H7 (cell line): ENCODE measurements around the gene SUPT3H. TPM values are rescaled to one million over a fixed set of nuclear protein-coding genes. Genes with fewer than 3 reads are reported as not detected.
A peak's percentile ranks its signal among the peaks of the same experiment; 100 is the strongest.

Experiments used
- DNase-seq: peaks from one replicate; pipeline ENCODE4 v3.0.0; 2012
- H3K27me3 ChIP-seq: 2 replicates; pipeline ENCODE4 v1.6.0; 2011; ENCODE audit warnings: mild to moderate bottlenecking, low read length; ENCODE audit not compliant: control insufficient read depth, insufficient read depth
- H3K36me3 ChIP-seq: replicated peaks from 2 replicates; pipeline ENCODE4 v1.5.1; 2011; ENCODE audit warnings: low read length; ENCODE audit not compliant: control insufficient read depth, insufficient read depth
- H3K4me3 ChIP-seq: 2 replicates; pipeline ENCODE4 v1.5.1; 2011; ENCODE audit warnings: low read depth, mild to moderate bottlenecking, control low read depth, low read length, moderate library complexity; ENCODE audit not compliant: insufficient read depth
- total RNA-seq: library from RNA; depleted of rRNA; stranded (reverse); fragments of >200 nt; shearing (Covaris generic); gene quantifications from 2 replicates; pipeline ENCODE4 v1.2.3, GENCODE V29; 2014; rRNA removed

Gene SUPT3H
- total RNA-seq: 9.2 and 13.3 TPM in 2 replicates

- Histone ChIP-seq H3K36me3 (no peaks in the 10 kb centered on the region), H3K4me3 (peak within 1 kb of the TSS; percentile 83), H3K27me3 (no peaks in the 10 kb centered on the region)
- peak; percentile 94 for DNase-seq
Measured at GRCh38 chr6:45377554-45378333, at the start of gene SUPT3H. TSS of gene SUPT3H (minus strand) at chr6:45377934.

- H3K27me3 ChIP-seq: peaks cover 40% of the 10 kb centered on the region
- DNase-seq: no peak
- no peak overlapping the region for H3K4me3 ChIP-seq
- H3K36me3 ChIP-seq: no peaks in the 10 kb centered on the region
Measured at GRCh38 chr6:45426251-45426650, 48.5 kb upstream of the SUPT3H start.

- Histone ChIP-seq H3K27me3 (peaks cover 57% of the 10 kb centered on the region), H3K36me3 (no peaks in the 10 kb centered on the region), H3K4me3 (no peak overlapping the region)
- no peak for DNase-seq
Measured at GRCh38 chr6:45424451-45424861, 46.7 kb upstream of the SUPT3H start.

GRCh38 chr6:45423824-45424450, 46.2 kb upstream of the SUPT3H start:
- peaks cover 62% of the 10 kb centered on the region for H3K27me3 ChIP-seq
- peak; percentile 59 for DNase-seq
- H3K36me3 ChIP-seq: no peaks in the 10 kb centered on the region
- H3K4me3 ChIP-seq: peak overlapping the region; percentile 70

- Histone ChIP-seq H3K36me3 (no peaks in the 10 kb centered on the region), H3K4me3 (peak overlapping the region; percentile 70), H3K27me3 (peaks cover 69% of the 10 kb centered on the region)
- peak; percentile 77 for DNase-seq
Measured at GRCh38 chr6:45423111-45423823, 45.5 kb upstream of the SUPT3H start.

GRCh38 chr6:45422503-45423110, 44.9 kb upstream of the SUPT3H start:
- Histone ChIP-seq H3K4me3 (peak overlapping the region; percentile 70), H3K36me3 (no peaks in the 10 kb centered on the region), H3K27me3 (peaks cover 71% of the 10 kb centered on the region)
- DNase-seq: peak; percentile 70

- peak; percentile 75 for DNase-seq
- H3K4me3 ChIP-seq: peak overlapping the region; percentile 70
- H3K27me3 ChIP-seq: peaks cover 71% of the 10 kb centered on the region
- no peaks in the 10 kb centered on the region for H3K36me3 ChIP-seq
Measured at GRCh38 chr6:45421709-45422502, 44.2 kb upstream of the SUPT3H start.

GRCh38 chr6:45420909-45421708, 43.4 kb upstream of the SUPT3H start:
- H3K27me3 ChIP-seq: peaks cover 69% of the 10 kb centered on the region

GRCh38 chr6:45420083-45420908, 42.6 kb upstream of the SUPT3H start:
- DNase-seq: peak; percentile 54
- Histone ChIP-seq H3K36me3 (no peaks in the 10 kb centered on the region), H3K4me3 (peak overlapping the region; percentile 29), H3K27me3 (peaks cover 67% of the 10 kb centered on the region)

More at GRCh38 chr6:45420909-45421708, 43.4 kb upstream of the SUPT3H start:
- DNase-seq: no peak
- peak overlapping the region; percentile 70 for H3K4me3 ChIP-seq
- H3K36me3 ChIP-seq: no peaks in the 10 kb centered on the region

- peak overlapping the region; percentile 29 for H3K4me3 ChIP-seq
- DNase-seq: peak; percentile 78
- no peaks in the 10 kb centered on the region for H3K36me3 ChIP-seq
- peaks cover 63% of the 10 kb centered on the region for H3K27me3 ChIP-seq
Measured at GRCh38 chr6:45419571-45420082, 41.9 kb upstream of the SUPT3H start.

- Histone ChIP-seq H3K36me3 (no peaks in the 10 kb centered on the region), H3K4me3 (no peak overlapping the region), H3K27me3 (peaks cover 42% of the 10 kb centered on the region)
- no peak for DNase-seq
Measured at GRCh38 chr6:45417436-45417835, 39.7 kb upstream of the SUPT3H start.

- Histone ChIP-seq H3K27me3 (peaks cover 38% of the 10 kb centered on the region), H3K36me3 (no peaks in the 10 kb centered on the region), H3K4me3 (no peak overlapping the region)
- no peak for DNase-seq
Measured at GRCh38 chr6:45416700-45417099, 39.0 kb upstream of the SUPT3H start.
